RPMI8226 (cell line): Measurements from ENCODE around the gene PSMB7.

Experiments used
- DNase-seq: peaks from one replicate; pipeline ENCODE4 v3.0.0-alpha.2; 2015

PSMB7 gene

DNA sequence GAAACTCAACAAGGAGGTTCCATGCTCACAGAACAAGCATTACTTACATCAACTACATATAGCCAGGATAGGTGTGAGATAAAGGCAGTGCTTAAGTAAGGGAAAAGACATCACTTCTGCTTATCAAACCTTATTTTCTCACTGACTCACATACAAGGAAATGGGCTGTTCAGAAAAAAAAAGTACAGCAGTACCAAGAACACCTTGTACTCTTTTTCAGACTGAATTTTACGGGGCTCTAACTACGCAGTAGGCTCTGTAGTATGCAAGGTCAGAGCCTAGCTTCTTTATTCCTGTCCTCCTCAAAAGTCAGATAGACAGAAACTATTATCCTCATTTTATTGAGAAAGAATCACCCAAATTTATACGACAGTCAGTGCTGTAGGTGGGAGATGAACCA is 5.8 kb downstream of the PSMB7 start:
- DNase-seq: no peak

DNA sequence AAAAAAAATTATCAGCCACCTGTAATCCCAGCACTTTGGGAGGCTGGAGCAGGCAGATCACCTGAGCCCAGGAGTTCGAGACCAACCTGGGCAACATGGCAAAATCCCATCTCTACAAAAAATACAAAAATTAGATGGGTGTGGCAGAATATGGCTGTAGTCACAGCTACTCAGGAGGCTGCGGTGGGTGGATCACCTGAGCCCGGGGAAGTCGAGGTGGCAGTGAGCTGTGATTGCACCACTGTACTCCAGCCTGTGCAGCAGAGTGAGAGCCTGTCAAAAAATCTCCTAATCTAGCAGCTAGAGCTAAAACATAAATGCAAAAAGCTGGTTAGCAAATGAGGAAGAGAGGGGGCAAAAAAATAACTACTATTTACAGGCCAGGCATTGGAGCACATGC is 12.0 kb downstream of the PSMB7 start:
- DNase-seq: no peak

DNA sequence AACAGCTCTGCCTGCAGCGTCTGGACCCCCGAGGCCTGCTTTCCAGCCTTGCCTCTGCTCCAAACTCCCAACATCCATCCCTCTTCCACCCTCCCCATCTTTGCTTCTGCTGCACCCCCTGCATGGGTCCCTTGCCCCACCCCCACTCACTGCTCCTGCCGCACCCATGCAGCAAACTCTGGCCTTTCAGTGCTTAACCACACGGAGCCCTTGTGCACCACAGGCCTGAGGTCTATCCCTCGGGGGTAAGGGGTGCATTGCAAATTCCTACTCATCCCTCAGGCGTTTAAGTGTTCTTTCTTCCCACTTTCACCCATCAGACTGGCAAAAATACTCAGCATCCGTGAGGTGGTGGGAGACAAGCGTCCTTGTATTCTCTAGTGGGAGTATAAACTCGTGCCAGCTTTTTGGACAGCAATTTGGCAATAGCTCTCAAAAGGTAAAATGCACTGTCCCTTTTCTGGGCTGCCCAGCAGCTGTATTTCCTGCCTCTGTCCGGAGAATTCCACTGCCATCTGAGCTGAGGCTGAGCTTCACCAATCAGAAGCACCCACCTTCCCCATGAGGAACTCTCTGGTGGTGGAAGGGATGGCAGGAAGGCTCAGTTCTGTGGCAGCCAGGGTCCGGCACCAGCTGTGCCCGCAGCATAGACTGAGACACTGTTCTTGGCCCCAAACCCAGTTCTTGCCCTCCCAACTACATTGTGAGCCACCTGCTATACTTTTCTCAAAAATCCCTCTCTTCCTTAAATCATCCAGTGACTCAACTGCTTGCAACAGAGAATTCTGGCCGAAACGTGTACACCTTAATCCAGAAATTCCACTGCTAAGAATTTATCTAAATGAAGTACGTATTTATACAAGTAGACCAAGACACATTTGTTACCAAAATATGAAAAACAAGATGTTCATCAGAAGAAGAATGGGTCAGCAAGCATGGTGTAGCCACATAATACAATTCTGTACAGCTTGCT is 15.0 kb downstream of the PSMB7 start:
- DNase-seq: no peak

DNA sequence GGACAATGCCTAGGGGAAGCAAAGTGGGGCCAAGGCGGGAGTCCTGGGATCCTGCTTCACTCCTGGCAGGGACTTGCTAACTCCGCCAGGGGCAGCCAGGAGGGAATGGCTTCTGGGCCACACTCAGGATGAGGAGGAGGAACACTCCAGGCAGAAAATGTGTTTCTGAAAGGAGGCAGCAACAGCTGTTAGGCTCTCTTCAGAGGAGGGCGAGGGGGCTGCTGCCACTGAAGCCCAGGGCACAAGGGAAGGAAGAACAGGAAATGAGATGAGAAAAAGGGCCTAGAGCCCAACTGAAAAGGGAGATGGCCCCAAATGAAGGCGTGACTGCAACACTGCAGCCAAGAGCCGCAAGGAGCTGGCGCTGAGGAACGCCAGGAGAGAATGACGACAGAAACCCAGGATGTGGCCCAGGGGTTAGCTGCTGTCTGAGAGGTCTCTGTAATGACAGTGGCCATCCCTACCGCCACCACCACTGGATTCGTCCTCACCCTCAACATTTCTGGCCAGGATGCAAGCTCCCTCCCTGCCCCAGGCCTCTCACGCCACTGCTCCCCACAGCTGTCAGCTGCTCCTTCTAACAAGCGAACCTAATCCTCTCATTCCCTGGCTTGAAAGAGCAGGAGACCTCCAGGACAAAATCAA is 15.8 kb downstream of the PSMB7 start:
- no peak for DNase-seq

- DNase-seq: no peak
Observed at GRCh38 chr9:124398191-124398935, 16.9 kb downstream of the PSMB7 start.

- no peak for DNase-seq
Observed at GRCh38 chr9:124395826-124396225, 19.4 kb downstream of the PSMB7 start.

- no peak for DNase-seq
Observed at GRCh38 chr9:124394596-124394995, 20.6 kb downstream of the PSMB7 start.

DNA sequence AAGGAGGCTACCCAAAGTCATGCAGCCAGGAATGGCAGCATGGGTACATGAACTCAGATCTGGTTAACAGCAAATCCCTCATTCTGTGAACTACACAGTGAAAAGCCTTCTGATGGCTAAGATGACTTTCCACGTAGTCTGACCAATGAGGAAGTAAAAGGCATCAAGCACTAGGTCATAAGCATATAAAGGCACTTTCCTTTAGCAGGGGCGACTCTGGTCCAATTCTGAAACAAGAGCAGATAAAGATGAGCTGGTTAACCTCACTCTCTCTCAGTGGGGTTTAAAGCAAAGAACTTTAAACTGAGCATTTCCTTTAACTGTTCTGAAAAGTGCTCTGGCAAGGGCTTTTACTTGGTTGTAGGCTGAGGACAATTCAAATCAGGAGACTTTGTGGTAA is 21.1 kb downstream of the PSMB7 start:
- no peak for DNase-seq

DNA sequence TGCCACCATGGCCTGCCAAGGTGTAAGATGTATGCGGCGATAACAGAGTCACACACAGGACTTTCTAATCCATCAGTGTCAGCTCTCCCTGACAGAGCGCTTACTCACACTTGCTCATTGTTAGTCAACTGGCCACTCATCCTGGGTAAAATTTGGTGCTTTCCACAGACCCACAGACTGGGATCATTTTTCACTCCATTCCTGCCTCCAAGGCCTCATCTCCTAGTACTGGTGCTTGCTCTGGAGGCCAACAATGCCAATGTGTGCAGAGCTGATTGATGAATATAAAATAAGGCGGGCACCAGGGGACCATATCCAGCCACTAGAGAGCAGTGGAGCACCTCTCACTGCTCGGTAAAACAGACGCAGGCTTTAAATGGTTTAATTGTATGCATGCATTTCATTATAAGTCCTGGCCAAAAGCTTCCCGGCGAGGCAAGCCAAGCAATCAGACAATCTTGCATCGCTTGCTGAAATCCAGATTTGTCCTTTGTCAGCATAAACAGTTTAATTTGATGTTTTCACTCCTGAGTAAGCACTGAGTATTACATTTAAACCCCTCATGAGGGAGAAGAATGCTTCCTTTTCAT is 22.3 kb downstream of the PSMB7 start:
- DNase-seq: no peak

- DNase-seq: no peak
Observed at GRCh38 chr9:124392254-124392870, 22.9 kb downstream of the PSMB7 start.

DNA sequence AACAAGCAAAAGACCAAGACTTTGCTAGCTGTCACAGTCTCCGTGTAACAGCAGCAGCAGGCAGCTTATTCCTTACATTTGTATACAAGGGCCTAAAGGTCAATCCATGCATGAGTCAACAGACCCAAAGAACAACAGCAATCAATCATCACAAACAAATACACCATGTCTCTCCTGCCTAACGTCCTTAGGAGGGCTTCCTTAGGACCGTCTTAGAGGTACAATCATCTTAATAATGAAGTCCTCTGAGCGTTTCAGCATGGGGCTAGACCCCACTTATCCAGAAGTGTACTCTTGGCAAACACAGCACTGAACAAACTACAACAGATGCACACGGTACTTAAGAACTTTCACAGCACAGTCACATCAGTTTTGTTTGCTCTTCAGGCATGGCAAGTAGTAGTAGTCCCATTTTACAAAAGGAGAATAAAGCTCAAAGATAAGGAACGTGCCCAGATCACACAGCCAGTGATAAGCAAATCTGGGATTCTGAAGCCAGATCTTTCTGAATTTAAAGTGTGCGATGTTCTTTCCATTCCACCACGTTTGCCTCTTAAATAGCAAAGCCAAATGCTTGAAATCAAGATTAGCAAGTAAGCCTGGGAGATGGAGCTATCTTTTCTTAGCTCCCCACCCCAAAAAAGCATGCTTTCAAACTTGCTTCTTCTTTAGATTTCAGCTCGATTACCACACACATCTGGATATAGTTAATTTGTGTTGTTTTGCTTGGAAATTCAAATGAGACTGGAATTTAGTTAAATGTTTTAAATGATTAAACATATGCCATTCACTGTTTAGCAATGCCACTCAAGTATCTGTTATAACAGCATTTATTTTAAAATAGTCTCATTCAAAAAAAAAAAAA is 24.2 kb downstream of the PSMB7 start:
- no peak for DNase-seq

- DNase-seq: no peak
Observed at GRCh38 chr9:124389146-124389939, 25.9 kb downstream of the PSMB7 start.

DNA sequence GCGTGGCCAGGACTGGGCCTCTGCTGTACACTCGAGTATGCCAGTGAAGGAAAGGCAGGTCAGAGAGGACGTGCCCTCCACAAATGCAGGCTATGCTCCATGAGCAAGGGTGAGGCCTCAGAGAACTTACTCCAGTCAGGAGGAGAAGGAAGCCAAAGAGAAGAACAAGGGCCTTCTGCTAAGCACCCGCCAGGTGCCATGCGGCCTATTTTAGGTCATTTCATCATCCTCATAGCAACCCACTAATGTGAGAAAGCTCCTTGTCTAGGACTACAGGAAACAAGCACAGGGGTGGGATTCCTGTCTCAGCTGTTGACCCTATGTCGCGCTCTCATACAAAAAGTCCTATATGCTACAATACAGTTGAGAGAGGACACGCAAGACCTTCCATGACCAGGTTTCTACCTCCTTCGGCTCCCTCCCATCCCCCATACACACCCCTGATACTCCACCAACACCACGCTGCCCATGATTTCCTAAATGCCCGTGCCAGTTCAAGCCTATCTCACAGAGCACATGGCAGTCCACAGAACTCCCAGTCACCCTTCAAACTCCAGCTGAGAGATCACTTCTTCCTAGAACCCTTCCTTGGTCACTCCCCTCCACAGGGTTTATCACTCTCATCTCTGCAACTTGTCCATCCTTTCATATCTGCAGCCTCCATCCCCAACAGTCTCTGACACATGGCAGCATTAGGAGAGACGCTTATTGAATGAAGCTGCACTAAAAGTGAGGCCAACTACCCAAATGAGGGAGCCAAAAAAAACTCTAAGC is 26.8 kb downstream of the PSMB7 start:
- no peak for DNase-seq

- DNase-seq: no peak
Observed at GRCh38 chr9:124386201-124386600, 29.0 kb downstream of the PSMB7 start.

- DNase-seq: no peak
Observed at GRCh38 chr9:124385623-124386022, 29.6 kb downstream of the PSMB7 start.

DNA sequence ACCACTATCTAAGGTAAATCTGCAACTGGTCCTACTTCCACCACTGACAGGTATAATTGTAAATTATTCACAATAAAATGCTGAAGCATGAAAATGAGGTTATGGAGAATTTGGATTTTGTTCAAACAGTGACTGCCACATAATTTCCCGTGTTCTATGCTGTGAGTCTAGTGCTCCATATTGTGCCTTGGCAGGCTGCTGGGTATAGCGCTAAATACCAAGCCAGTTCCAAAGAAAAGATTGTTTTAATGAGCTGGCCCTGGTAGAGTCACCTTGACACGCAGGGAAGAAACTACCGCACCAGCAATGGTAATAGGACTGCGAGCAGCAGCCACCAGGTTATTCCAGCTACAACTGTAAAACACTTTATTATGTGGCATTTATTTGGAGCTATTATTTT is 30.4 kb downstream of the PSMB7 start:
- DNase-seq: no peak

- DNase-seq: no peak
Observed at GRCh38 chr9:124384210-124384609, 31.0 kb downstream of the PSMB7 start.

DNA sequence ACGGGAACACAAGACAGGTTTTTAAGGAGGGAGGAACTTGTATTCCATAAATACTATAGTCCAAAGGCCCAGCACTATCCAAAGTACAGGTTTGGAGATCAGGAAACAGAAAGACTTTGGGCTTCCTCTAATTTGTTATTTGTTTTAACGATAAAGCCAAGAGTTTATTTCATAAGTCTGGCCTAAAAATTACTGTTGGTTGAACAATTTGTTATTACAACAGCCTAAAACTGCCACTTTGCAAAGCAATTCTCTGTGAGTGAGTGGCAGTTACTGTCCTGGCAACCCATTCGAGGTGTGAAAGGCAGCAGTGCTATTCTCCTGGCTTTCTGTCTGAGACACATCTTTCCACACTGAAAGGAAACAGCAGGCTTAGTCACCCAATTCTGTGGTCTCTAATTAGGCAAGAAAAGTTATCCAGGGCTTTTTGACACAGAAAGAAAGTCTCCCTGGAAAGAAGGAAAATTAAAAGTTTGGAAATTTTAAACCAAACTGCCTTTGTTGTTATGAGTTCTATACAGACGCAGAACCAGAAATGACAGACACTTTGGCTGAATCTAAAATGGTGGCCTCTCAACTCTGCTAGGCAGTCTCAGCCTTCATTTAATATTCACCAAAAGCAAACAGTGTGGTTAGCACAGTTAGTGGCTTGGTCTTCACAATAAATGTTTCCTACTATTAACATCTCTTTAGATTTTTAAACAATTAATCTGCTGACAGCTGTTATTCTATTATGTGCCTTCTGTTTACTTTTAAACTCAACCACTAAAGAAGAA is 33.9 kb downstream of the PSMB7 start:
- DNase-seq: no peak
